Measurements from ENCODE around the gene PAM. TPM values are rescaled to one million over a fixed set of nuclear protein-coding genes. Genes with fewer than 3 reads are reported as not detected.
"Not testable (repeated sequence)": the region's sequence is repeated elsewhere in the genome, so short reads cannot be mapped to it uniquely, and the experiment has no call there.

Gene PAM
- total and polyA plus RNA-seq, 5 experiments from 2014 or later = 8.0 to 15.9 (median 9.7) TPM

GRCh38 chr5:102771435-102771834 lies 16.3 kb downstream of the PAM start:
- Mint-ChIP-seq H3K4me1 (peaks cover 2 to 16% (median 10%) of the 10 kb centered on the region in 4 donors), H3K27me3 (no peaks in the 10 kb centered on the region), H3K27ac (peak overlapping the region in 1 of 10 donors; percentile 7), H3K4me3 (no peak overlapping the region), H3K9me3 (peaks cover 0 to 11% (median 0%) of the 10 kb centered on the region in 9 donors), H3K36me3 (peaks cover 0 to 4% (median 4%) of the 10 kb centered on the region in 3 donors)
- ATAC-seq = no peak
- POLR2A ChIA-PET = no interaction called here
- DNase-seq = no peak

- POLR2A ChIA-PET = no interaction called here
These were observed 17.2 kb downstream of the PAM start for GRCh38 chr5:102772273-102772672.

GRCh38 chr5:102773133-102773532 lies 18.0 kb downstream of the PAM start:
- H3K27ac Mint-ChIP-seq = no peak overlapping the region
- ATAC-seq (no peak), DNase-seq (no peak)
- H3K4me3 Mint-ChIP-seq = no peak overlapping the region
- H3K4me1 Mint-ChIP-seq = peaks cover 2 to 21% (median 10%) of the 10 kb centered on the region in 4 donors
- no peaks in the 10 kb centered on the region for H3K27me3 Mint-ChIP-seq
- peaks cover 0 to 11% (median 0%) of the 10 kb centered on the region in 9 donors for H3K9me3 Mint-ChIP-seq
- POLR2A ChIA-PET = no interaction called here
- peaks cover 0 to 4% (median 4%) of the 10 kb centered on the region in 3 donors for H3K36me3 Mint-ChIP-seq

More at GRCh38 chr5:102772273-102772672, 17.2 kb downstream of the PAM start:
- H3K27ac Mint-ChIP-seq = no peak overlapping the region
- H3K4me1 Mint-ChIP-seq = peaks cover 2 to 21% (median 10%) of the 10 kb centered on the region in 4 donors
- H3K27me3 Mint-ChIP-seq = no peaks in the 10 kb centered on the region
- ATAC-seq (no peak), DNase-seq (no peak)
- H3K4me3 Mint-ChIP-seq = no peak overlapping the region
- peaks cover 0 to 4% (median 4%) of the 10 kb centered on the region in 3 donors for H3K36me3 Mint-ChIP-seq
- H3K9me3 Mint-ChIP-seq = peaks cover 0 to 11% (median 0%) of the 10 kb centered on the region in 9 donors

GRCh38 chr5:102775756-102776155 lies 20.7 kb downstream of the PAM start:
- H3K27ac Mint-ChIP-seq, H3K36me3 Mint-ChIP-seq, ATAC-seq, DNase-seq, H3K4me3 Mint-ChIP-seq, POLR2A ChIA-PET, H3K27me3 Mint-ChIP-seq: not testable (repeated sequence)
- Mint-ChIP-seq H3K4me1 (peaks cover 4 to 26% (median 16%) of the 10 kb centered on the region in 4 donors), H3K9me3 (peaks cover 0 to 11% (median 0%) of the 10 kb centered on the region in 9 donors)

- peaks cover 3 to 22% (median 10%) of the 10 kb centered on the region in 4 donors for H3K4me1 Mint-ChIP-seq
- peaks cover 0 to 11% (median 0%) of the 10 kb centered on the region in 9 donors for H3K9me3 Mint-ChIP-seq
- peak overlapping the region in 1 of 10 donors; percentile 27 for H3K27ac Mint-ChIP-seq
- DNase-seq (no peak), ATAC-seq (no peak)
- H3K36me3 Mint-ChIP-seq = peaks cover 0 to 4% (median 4%) of the 10 kb centered on the region in 3 donors
- no peaks in the 10 kb centered on the region for H3K27me3 Mint-ChIP-seq
- H3K4me3 Mint-ChIP-seq = no peak overlapping the region
- POLR2A ChIA-PET = no interaction called here
These were observed 22.0 kb downstream of the PAM start for GRCh38 chr5:102777099-102777498.

- Mint-ChIP-seq H3K4me1 (peaks cover 3 to 22% (median 8%) of the 10 kb centered on the region in 4 donors), H3K27ac (no peak overlapping the region), H3K36me3 (peaks cover 0 to 5% (median 4%) of the 10 kb centered on the region in 3 donors), H3K27me3 (no peaks in the 10 kb centered on the region), H3K4me3 (no peak overlapping the region), H3K9me3 (peaks cover 0 to 11% (median 0%) of the 10 kb centered on the region in 9 donors)
- DNase-seq (no peak), ATAC-seq (no peak)
- POLR2A ChIA-PET = no interaction called here
These were observed 23.4 kb downstream of the PAM start for GRCh38 chr5:102778478-102778877.

- Mint-ChIP-seq H3K4me3 (no peak overlapping the region), H3K4me1 (peaks cover 3 to 19% (median 8%) of the 10 kb centered on the region in 4 donors), H3K27ac (no peak overlapping the region), H3K9me3 (peaks cover 0 to 4% (median 0%) of the 10 kb centered on the region in 9 donors), H3K36me3 (peaks cover 0 to 6% (median 0%) of the 10 kb centered on the region in 3 donors), H3K27me3 (peaks cover 0 to 4% (median 0%) of the 10 kb centered on the region in 5 donors)
- no peak for DNase-seq
- POLR2A ChIA-PET = no interaction called here
- no peak for ATAC-seq
These were observed 26.3 kb downstream of the PAM start for GRCh38 chr5:102781359-102781758.

GRCh38 chr5:102781786-102782185 lies 26.7 kb downstream of the PAM start:
- POLR2A ChIA-PET = interaction anchor here (0.5 kb wide), 1 partner anchor 168 kb away, joined by 4 read pairs; no protein-coding TSS in a partner anchor
- no peak overlapping the region for H3K4me3 Mint-ChIP-seq

GRCh38 chr5:102782217-102782872 lies 27.2 kb downstream of the PAM start:
- Mint-ChIP-seq H3K36me3 (peaks cover 0 to 6% (median 0%) of the 10 kb centered on the region in 3 donors), H3K9me3 (peaks cover 0 to 4% (median 0%) of the 10 kb centered on the region in 9 donors), H3K4me3 (no peak overlapping the region), H3K27me3 (peaks cover 0 to 4% (median 0%) of the 10 kb centered on the region in 5 donors), H3K4me1 (peaks cover 3 to 15% (median 8%) of the 10 kb centered on the region in 4 donors), H3K27ac (no peak overlapping the region)
- DNase-seq (no peak), ATAC-seq (no peak)
- POLR2A ChIA-PET = interaction anchor here (0.5 kb wide), 1 partner anchor 168 kb away, joined by 4 read pairs; no protein-coding TSS in a partner anchor

More at GRCh38 chr5:102781786-102782185, 26.7 kb downstream of the PAM start:
- Mint-ChIP-seq H3K4me1 (peaks cover 3 to 17% (median 8%) of the 10 kb centered on the region in 4 donors), H3K9me3 (peaks cover 0 to 4% (median 0%) of the 10 kb centered on the region in 9 donors), H3K36me3 (peaks cover 0 to 6% (median 0%) of the 10 kb centered on the region in 3 donors), H3K27me3 (peaks cover 0 to 4% (median 0%) of the 10 kb centered on the region in 5 donors), H3K27ac (no peak overlapping the region)
- no peak for ATAC-seq
- DNase-seq = no peak

GRCh38 chr5:102787134-102787533 lies 32.0 kb downstream of the PAM start:
- Mint-ChIP-seq H3K4me1 (peaks cover 0 to 3% (median 0%) of the 10 kb centered on the region in 4 donors), H3K27me3 (peaks cover 0 to 4% (median 0%) of the 10 kb centered on the region in 5 donors)

GRCh38 chr5:102788788-102789187 lies 33.7 kb downstream of the PAM start:
- ATAC-seq (no peak), DNase-seq (no peak)
- Mint-ChIP-seq H3K9me3 (peaks cover 0 to 4% (median 0%) of the 10 kb centered on the region in 9 donors), H3K27me3 (peaks cover 0 to 4% (median 0%) of the 10 kb centered on the region in 5 donors), H3K27ac (no peak overlapping the region), H3K36me3 (peaks cover 0 to 3% (median 0%) of the 10 kb centered on the region in 3 donors), H3K4me1 (peaks cover 0 to 3% (median 2%) of the 10 kb centered on the region in 4 donors), H3K4me3 (no peak overlapping the region)
- POLR2A ChIA-PET = no interaction called here

More at GRCh38 chr5:102787134-102787533, 32.0 kb downstream of the PAM start:
- no peak for DNase-seq
- H3K36me3 Mint-ChIP-seq = peaks cover 0 to 6% (median 0%) of the 10 kb centered on the region in 3 donors
- no peak overlapping the region for H3K4me3 Mint-ChIP-seq
- POLR2A ChIA-PET = interaction anchor here (0.8 kb wide), 1 partner anchor 332 kb away, joined by 3 read pairs; the partner anchor contains the start of gene GIN1
- H3K9me3 Mint-ChIP-seq = peaks cover 0 to 4% (median 0%) of the 10 kb centered on the region in 9 donors
- no peak overlapping the region for H3K27ac Mint-ChIP-seq
- ATAC-seq = no peak

GRCh38 chr5:102789469-102789868 lies 34.4 kb downstream of the PAM start:
- peaks cover 0 to 3% (median 2%) of the 10 kb centered on the region in 4 donors for H3K4me1 Mint-ChIP-seq
- H3K27ac Mint-ChIP-seq = no peak overlapping the region
- no peaks in the 10 kb centered on the region for H3K9me3 Mint-ChIP-seq
- no peak overlapping the region for H3K4me3 Mint-ChIP-seq
- POLR2A ChIA-PET = no interaction called here
- DNase-seq = no peak
- H3K27me3 Mint-ChIP-seq = peaks cover 0 to 4% (median 0%) of the 10 kb centered on the region in 5 donors
- peaks cover 0 to 3% (median 0%) of the 10 kb centered on the region in 3 donors for H3K36me3 Mint-ChIP-seq
- no peak for ATAC-seq

- Mint-ChIP-seq H3K27ac (no peak overlapping the region), H3K4me3 (no peak overlapping the region), H3K27me3 (no peaks in the 10 kb centered on the region), H3K36me3 (no peaks in the 10 kb centered on the region), H3K4me1 (peaks cover 0 to 3% (median 2%) of the 10 kb centered on the region in 4 donors), H3K9me3 (no peaks in the 10 kb centered on the region)
- POLR2A ChIA-PET = no interaction called here
- ATAC-seq = no peak
- DNase-seq = no peak
These were observed 35.6 kb downstream of the PAM start for GRCh38 chr5:102790748-102791147.
